Measurements from ENCODE around the gene BCAP31.

GRCh38 chrX:153704021-153704526 is 20.1 kb downstream of the BCAP31 start:
- no peak for TF ChIP-seq EP300 (IDR thresholded peaks at IDR 0.05)
- TF ChIP-seq CTCF (IDR thresholded peaks at IDR 0.05), result no peak
- no peak for TF ChIP-seq POLR2A (IDR thresholded peaks at IDR 0.05; ENCODE audit: low read depth)
- no peak for TF ChIP-seq POLR2AphosphoS5 (IDR thresholded peaks at IDR 0.05)

All from esophagus muscularis mucosa (tissue), 4 donors.